H9 (cell line): ENCODE measurements around the gene HOXD8. TPM values are rescaled to one million over a fixed set of nuclear protein-coding genes. Genes with fewer than 3 reads are reported as not detected.

Source experiments
- DNase-seq: peaks from one replicate; pipeline ENCODE4 v3.0.0-alpha.2; 2017
- H2AFZ ChIP-seq: one replicate; pipeline ENCODE4 v1.6.1; 2013; ENCODE audit warnings: mild to moderate bottlenecking, low read length, control low read depth, moderate library complexity
- H2AK5ac ChIP-seq: 2 replicates; pipeline ENCODE4 v1.6.1; 2013; ENCODE audit warnings: low read length, control low read depth, mixed read lengths; ENCODE audit not compliant: insufficient read length
- H2BK120ac ChIP-seq: one replicate; pipeline ENCODE4 v1.6.1; 2013; ENCODE audit warnings: low read depth, mild to moderate bottlenecking, low read length, control low read depth, inconsistent platforms; ENCODE audit not compliant: poor library complexity, severe bottlenecking
- H2BK12ac ChIP-seq: 2 replicates; pipeline ENCODE4 v1.6.1; 2013; ENCODE audit warnings: low read length, control low read depth, mixed read lengths, low read depth; ENCODE audit not compliant: insufficient read length
- H2BK15ac ChIP-seq: 2 replicates; pipeline ENCODE4 v1.6.1; 2013; ENCODE audit warnings: low read depth, low read length, control low read depth
- H2BK20ac ChIP-seq: one replicate; pipeline ENCODE4 v1.6.1; 2013; ENCODE audit warnings: low read depth, mild to moderate bottlenecking, low read length, control low read depth, inconsistent platforms; ENCODE audit not compliant: poor library complexity, severe bottlenecking
- H2BK5ac ChIP-seq: 2 replicates; pipeline ENCODE4 v1.6.1; 2013; ENCODE audit warnings: low read length, control low read depth, mixed read lengths; ENCODE audit not compliant: insufficient read length
- H3K14ac ChIP-seq: 2 replicates; pipeline ENCODE4 v1.6.1; 2013; ENCODE audit warnings: low read length, control low read depth; ENCODE audit not compliant: insufficient read depth
- H3K18ac ChIP-seq: 2 replicates; pipeline ENCODE4 v1.6.1; 2013; ENCODE audit warnings: low read depth, mild to moderate bottlenecking, mixed read lengths, low read length, control low read depth; ENCODE audit not compliant: insufficient read length
- H3K23ac ChIP-seq: 2 replicates; pipeline ENCODE4 v1.6.1; 2013; ENCODE audit warnings: low read length, control low read depth, mixed read lengths, low read depth; ENCODE audit not compliant: insufficient read length
- H3K23me2 ChIP-seq: 2 replicates; pipeline ENCODE4 v1.6.1; 2013; ENCODE audit warnings: low read depth, mild to moderate bottlenecking, mixed read lengths, low read length, control low read depth; ENCODE audit not compliant: insufficient read length, poor library complexity, severe bottlenecking
- H3K27ac ChIP-seq: 2 replicates; pipeline ENCODE4 v1.5.1; 2013; ENCODE audit warnings: low read length, control low read depth, mixed read lengths, low read depth; ENCODE audit not compliant: insufficient read length
- H3K27me3 ChIP-seq: 2 replicates; pipeline ENCODE4 v1.6.1; 2013; ENCODE audit warnings: low read length, control low read depth, inconsistent platforms; ENCODE audit not compliant: insufficient read depth
- H3K4ac ChIP-seq: 2 replicates; pipeline ENCODE4 v1.6.1; 2013; ENCODE audit warnings: low read depth, mild to moderate bottlenecking, control low read depth, inconsistent platforms, low read length, moderate library complexity
- H3K4me1 ChIP-seq: 2 replicates; pipeline ENCODE4 v1.6.1; 2013; ENCODE audit warnings: low read length, control low read depth, inconsistent platforms; ENCODE audit not compliant: insufficient read depth
- H3K4me2 ChIP-seq: 2 replicates; pipeline ENCODE4 v1.6.1; 2013; ENCODE audit warnings: low read length, control low read depth, mixed read lengths; ENCODE audit not compliant: insufficient read length, insufficient read depth
- H3K56ac ChIP-seq: 2 replicates; pipeline ENCODE4 v1.6.1; 2013; ENCODE audit warnings: low read depth, mild to moderate bottlenecking, mixed read lengths, low read length, control low read depth; ENCODE audit not compliant: insufficient read length
- H3K79me1 ChIP-seq: 2 replicates; pipeline ENCODE4 v1.6.1; 2013; ENCODE audit warnings: low read depth, mild to moderate bottlenecking, moderate library complexity, low read length, control low read depth, inconsistent platforms; ENCODE audit not compliant: insufficient read depth, poor library complexity, severe bottlenecking
- H3K79me2 ChIP-seq: 2 replicates; pipeline ENCODE4 v1.6.1; 2013; ENCODE audit warnings: low read length, control low read depth, inconsistent platforms; ENCODE audit not compliant: insufficient read depth
- H3K9ac ChIP-seq: 2 replicates; pipeline ENCODE4 v1.6.1; 2013; ENCODE audit warnings: low read length, control low read depth, mixed read lengths; ENCODE audit not compliant: insufficient read length; ENCODE audit errors: extremely low read depth
- H3K9me3 ChIP-seq: one replicate; pipeline ENCODE4 v1.6.1; 2013; ENCODE audit warnings: low read depth, low read length, inconsistent platforms; ENCODE audit not compliant: control insufficient read depth
- H3T11ph ChIP-seq: one replicate; pipeline ENCODE4 v1.6.1; 2013; ENCODE audit warnings: mild to moderate bottlenecking, low read length, control low read depth, inconsistent platforms
- H4K20me1 ChIP-seq: one replicate; pipeline ENCODE4 v1.6.1; 2013; ENCODE audit not compliant: control insufficient read depth, insufficient read length, insufficient read depth
- H4K5ac ChIP-seq: 2 replicates; pipeline ENCODE4 v1.6.1; 2013; ENCODE audit warnings: low read depth, mild to moderate bottlenecking, mixed read lengths, low read length, control low read depth; ENCODE audit not compliant: insufficient read length
- H4K8ac ChIP-seq: replicated peaks from 2 replicates; pipeline ENCODE4 v1.6.1; 2013; ENCODE audit warnings: low read length, control low read depth, mixed read lengths, low read depth; ENCODE audit not compliant: insufficient read length
- H4K91ac ChIP-seq: 2 replicates; pipeline ENCODE4 v1.6.1; 2013; ENCODE audit warnings: low read depth, mild to moderate bottlenecking, moderate library complexity, mixed read lengths, low read length, control low read depth; ENCODE audit not compliant: insufficient read length
- H3K27ac Mint-ChIP-seq, 3 experiments: 2 replicates in 2 of 3; 3 replicates in 1 of 3; pipeline ENCODE4 v1.8.0; 2020 to 2021; ENCODE audit warnings: mixed read lengths in 3 of 3, mild to moderate bottlenecking in 1 of 3, moderate library complexity in 1 of 3
- H3K27me3 Mint-ChIP-seq: 2 replicates; pipeline ENCODE4 v1.8.0; 2021; ENCODE audit warnings: low read depth, mild to moderate bottlenecking, moderate library complexity, mixed read lengths
- H3K36me3 Mint-ChIP-seq, 3 experiments: 2 replicates in 2 of 3; 3 replicates in 1 of 3; pipeline ENCODE4 v1.8.0; 2020 to 2021; ENCODE audit warnings: low read depth in 3 of 3, mixed read lengths in 3 of 3; ENCODE audit not compliant: insufficient read depth in 1 of 3
- H3K4me1 Mint-ChIP-seq, 2 experiments: 2 replicates each; pipeline ENCODE4 v1.8.0; 2020; ENCODE audit warnings: mixed read lengths in 2 of 2
- H3K4me3 Mint-ChIP-seq, 2 experiments: 2 replicates in 1 of 2; 3 replicates in 1 of 2; pipeline ENCODE4 v1.8.0; 2020 to 2021; ENCODE audit warnings: mild to moderate bottlenecking in 2 of 2, mixed read lengths in 2 of 2, moderate library complexity in 1 of 2
- H3K9me3 Mint-ChIP-seq, 2 experiments: 2 replicates in 1 of 2; 3 replicates in 1 of 2; pipeline ENCODE4 v1.8.0; 2020; ENCODE audit warnings: mild to moderate bottlenecking in 2 of 2, mixed read lengths in 2 of 2, moderate library complexity in 1 of 2
- WGBS: extraction: QIAGEN DNeasy Blood & Tissue Kit; methylation state at CpG from one replicate; pipeline ENCODE4 v1.1.7; 2013; ENCODE audit warnings: missing lambda C conversion rate, low lambda C conversion rate, mixed read lengths; ENCODE audit not compliant: insufficient read length; ENCODE audit errors: extremely low coverage; 5-methylcytosine and 5-hydroxymethylcytosine counted together
- total RNA-seq: library from RNA; stranded (reverse); gene quantifications from 2 replicates; pipeline ENCODE4 v1.2.1, GENCODE V29; 2021
- TF ChIP-seq, protein P1 (sequence below): fragments of 200-600 bp; sonication (generic); conservative IDR thresholded peaks from 3 replicates; pipeline ENCODE4 v1.8.0; 2021; ENCODE audit warnings: antibody characterized with exemption, mild to moderate bottlenecking

The HOXD8 gene
- total RNA-seq, 1 experiment from 2014 or later: not detected

DNA sequence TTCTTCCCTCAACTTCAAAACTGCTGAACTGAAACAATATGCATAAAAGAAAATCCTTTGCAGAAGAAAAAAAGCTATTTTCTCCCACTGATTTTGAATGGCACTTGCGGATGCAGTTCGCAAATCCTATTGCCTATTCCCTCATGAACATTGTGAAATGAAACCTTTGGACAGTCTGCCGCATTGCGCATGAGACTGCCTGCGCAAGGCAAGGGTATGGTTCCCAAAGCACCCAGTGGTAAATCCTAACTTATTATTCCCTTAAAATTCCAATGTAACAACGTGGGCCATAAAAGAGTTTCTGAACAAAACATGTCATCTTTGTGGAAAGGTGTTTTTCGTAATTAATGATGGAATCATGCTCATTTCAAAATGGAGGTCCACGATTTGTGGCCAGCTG, 8.4 kb downstream of the HOXD8 start:
- no peak overlapping the region for H2AFZ ChIP-seq
- H4K91ac ChIP-seq: no peak overlapping the region
- no peak overlapping the region for H3K4me2 ChIP-seq
- Mint-ChIP-seq H3K36me3 (no peaks in the 10 kb centered on the region), H3K27ac (no peak overlapping the region), H3K27me3 (peaks cover 98% of the 10 kb centered on the region), H3K9me3 (peaks cover under 1 to 4% of the 10 kb centered on the region in 2 experiments; a peak in 4 of 5 replicates), H3K4me1 (peaks cover 2 to 11% of the 10 kb centered on the region in 2 experiments; a peak in 3 of 4 replicates), H3K4me3 (no peak overlapping the region)
- H3K9me3 ChIP-seq: no peaks in the 10 kb centered on the region
- no peaks in the 10 kb centered on the region for H3K79me2 ChIP-seq
- no peaks in the 10 kb centered on the region; the same call in 1 of the 2 replicates for H3K4me1 ChIP-seq
- no peak overlapping the region for H3K9ac ChIP-seq
- no peak overlapping the region for H2BK12ac ChIP-seq
- H3K14ac ChIP-seq: no peak overlapping the region
- no peak overlapping the region for H2AK5ac ChIP-seq
- H3K27me3 ChIP-seq: peaks cover 89% of the 10 kb centered on the region
- no peak for DNase-seq
- no peak overlapping the region for H2BK5ac ChIP-seq
- H3K18ac ChIP-seq: no peak overlapping the region
- H3K27ac ChIP-seq: no peak overlapping the region
- no peak overlapping the region for H4K8ac ChIP-seq
- no peak overlapping the region for H2BK15ac ChIP-seq
- H3K23me2 ChIP-seq: peaks cover 8% of the 10 kb centered on the region
- no peak overlapping the region for H2BK120ac ChIP-seq
- no peak overlapping the region for H3K56ac ChIP-seq
- TF ChIP-seq, protein P1, sequence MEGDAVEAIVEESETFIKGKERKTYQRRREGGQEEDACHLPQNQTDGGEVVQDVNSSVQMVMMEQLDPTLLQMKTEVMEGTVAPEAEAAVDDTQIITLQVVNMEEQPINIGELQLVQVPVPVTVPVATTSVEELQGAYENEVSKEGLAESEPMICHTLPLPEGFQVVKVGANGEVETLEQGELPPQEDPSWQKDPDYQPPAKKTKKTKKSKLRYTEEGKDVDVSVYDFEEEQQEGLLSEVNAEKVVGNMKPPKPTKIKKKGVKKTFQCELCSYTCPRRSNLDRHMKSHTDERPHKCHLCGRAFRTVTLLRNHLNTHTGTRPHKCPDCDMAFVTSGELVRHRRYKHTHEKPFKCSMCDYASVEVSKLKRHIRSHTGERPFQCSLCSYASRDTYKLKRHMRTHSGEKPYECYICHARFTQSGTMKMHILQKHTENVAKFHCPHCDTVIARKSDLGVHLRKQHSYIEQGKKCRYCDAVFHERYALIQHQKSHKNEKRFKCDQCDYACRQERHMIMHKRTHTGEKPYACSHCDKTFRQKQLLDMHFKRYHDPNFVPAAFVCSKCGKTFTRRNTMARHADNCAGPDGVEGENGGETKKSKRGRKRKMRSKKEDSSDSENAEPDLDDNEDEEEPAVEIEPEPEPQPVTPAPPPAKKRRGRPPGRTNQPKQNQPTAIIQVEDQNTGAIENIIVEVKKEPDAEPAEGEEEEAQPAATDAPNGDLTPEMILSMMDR: no peak
- no CpG with 5 or more reads among the region's 8 CpGs for WGBS
- H4K5ac ChIP-seq: no peak overlapping the region
- no peak overlapping the region for H3K23ac ChIP-seq
- no peak overlapping the region for H3T11ph ChIP-seq
- no peaks in the 10 kb centered on the region for H4K20me1 ChIP-seq
- H3K79me1 ChIP-seq: no peaks in the 10 kb centered on the region
- H2BK20ac ChIP-seq: no peak overlapping the region
- no peak overlapping the region for H3K4ac ChIP-seq
